Loucy (cell line): ENCODE data around the gene DLGAP1.
"Not testable (repeated sequence)": the region's sequence is repeated elsewhere in the genome, so short reads cannot be mapped to it uniquely, and the experiment has no call there.

Experiments
- EZH2phosphoT487 ChIP-seq: fragments of 200-600 bp; IDR thresholded peaks from 2 replicates; pipeline ENCODE4 v1.6.1; 2018; ENCODE audit warnings: antibody characterized with exemption, mild to moderate bottlenecking, moderate library complexity, borderline replicate concordance
- TF ChIP-seq, protein P1 (sequence below): fragments of 200-600 bp; sonication (generic); conservative IDR thresholded peaks from 2 replicates; pipeline ENCODE4 v1.5.1; 2014; ENCODE audit warnings: mild to moderate bottlenecking, antibody characterized with exemption, low read length

DNA sequence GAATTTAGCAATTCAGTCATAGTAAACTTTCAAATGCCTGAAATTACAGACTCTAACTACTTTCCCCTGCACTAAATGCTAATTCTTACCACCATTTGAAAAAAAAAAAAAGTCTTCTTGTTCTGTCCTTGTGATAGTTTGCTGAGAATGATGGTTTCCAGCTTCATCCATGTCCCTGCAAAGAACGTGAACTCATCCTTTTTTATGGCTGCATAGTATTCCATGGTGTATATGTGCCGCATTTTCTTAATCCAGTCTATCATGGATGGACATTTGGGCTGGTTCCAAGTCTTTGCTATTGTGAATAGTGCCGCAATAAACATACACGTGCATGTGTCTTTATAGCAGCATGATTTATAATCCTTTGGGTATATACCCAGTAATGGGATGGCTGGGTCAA lies 420.3 kb downstream of the DLGAP1 start:
- TF ChIP-seq, protein P1, sequence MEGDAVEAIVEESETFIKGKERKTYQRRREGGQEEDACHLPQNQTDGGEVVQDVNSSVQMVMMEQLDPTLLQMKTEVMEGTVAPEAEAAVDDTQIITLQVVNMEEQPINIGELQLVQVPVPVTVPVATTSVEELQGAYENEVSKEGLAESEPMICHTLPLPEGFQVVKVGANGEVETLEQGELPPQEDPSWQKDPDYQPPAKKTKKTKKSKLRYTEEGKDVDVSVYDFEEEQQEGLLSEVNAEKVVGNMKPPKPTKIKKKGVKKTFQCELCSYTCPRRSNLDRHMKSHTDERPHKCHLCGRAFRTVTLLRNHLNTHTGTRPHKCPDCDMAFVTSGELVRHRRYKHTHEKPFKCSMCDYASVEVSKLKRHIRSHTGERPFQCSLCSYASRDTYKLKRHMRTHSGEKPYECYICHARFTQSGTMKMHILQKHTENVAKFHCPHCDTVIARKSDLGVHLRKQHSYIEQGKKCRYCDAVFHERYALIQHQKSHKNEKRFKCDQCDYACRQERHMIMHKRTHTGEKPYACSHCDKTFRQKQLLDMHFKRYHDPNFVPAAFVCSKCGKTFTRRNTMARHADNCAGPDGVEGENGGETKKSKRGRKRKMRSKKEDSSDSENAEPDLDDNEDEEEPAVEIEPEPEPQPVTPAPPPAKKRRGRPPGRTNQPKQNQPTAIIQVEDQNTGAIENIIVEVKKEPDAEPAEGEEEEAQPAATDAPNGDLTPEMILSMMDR: not testable (repeated sequence)
- not testable (repeated sequence) for TF ChIP-seq EZH2phosphoT487
